ENCODE measurements around the gene ALKBH4. TPM values are rescaled to one million over a fixed set of nuclear protein-coding genes. Genes with fewer than 3 reads are reported as not detected.
A peak's percentile ranks its signal among the peaks of the same experiment; 100 is the strongest.
"Not testable (repeated sequence)": the region's sequence is repeated elsewhere in the genome, so short reads cannot be mapped to it uniquely, and the experiment has no call there.

The ALKBH4 gene
- total RNA-seq, 1 experiment from 2014 or later, result 41.2 TPM

DNA sequence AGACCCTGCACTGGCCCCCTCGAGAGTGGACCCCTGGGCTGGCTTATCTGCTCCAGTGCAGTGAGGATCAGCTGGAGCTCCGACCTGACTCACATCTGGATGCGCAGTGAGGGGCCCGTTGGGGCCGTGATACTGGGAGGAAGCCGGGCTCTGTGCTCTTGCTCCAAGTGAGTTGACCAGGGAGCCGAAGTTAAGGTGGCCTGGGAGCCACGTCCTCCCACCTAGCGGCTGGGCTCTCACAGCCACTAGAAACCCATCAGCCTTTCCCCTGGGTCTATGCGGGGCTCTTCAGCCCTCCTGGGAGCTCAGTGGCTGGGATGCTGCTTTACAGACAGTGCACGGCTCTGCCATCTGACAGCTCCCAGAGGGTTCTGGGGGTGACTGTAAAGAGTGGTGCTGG is 9.1 kb downstream of the ALKBH4 start:
- no peak for DNase-seq (ENCODE audit: low read depth)

DNA sequence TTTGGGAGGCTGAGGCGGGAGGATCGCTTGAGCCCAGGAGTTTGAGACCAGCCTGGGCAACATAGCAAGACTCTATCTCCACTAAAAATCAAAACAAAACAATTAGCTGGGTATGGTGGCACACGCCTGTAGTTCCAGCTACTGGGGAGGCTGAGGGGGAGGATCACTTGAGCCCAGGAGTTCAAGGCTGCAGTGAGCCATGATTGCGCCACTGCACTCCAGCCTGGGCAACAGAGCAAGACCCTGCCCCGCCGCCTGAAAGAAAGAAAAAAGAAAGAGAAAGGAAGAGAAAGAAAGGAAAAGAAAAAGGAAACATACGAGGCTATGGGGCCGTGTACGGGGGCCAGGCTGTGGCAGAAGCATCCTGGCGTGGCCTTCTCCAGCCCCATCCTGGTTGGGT is 9.7 kb downstream of the ALKBH4 start:
- not testable (repeated sequence) for DNase-seq (ENCODE audit: low read depth)

DNA sequence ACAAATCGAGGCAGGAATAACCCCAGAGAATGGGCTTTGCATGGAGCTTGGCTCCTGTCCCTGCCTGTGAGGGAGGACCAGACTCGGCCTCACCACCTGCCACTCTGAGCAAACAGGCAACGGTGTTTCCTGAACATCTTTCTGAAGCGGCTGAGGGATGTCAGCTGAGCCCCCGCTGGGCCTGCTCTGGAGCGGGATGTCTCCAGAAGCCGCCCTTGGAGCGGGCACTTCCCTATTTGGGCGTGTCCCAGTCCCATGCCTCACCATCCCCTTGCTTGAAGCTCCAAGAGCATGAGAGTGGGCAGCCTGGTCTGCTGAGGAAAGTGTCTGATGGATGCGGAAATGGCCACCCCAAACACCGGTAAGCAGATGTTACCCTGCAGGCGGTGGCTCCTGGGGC is 10.2 kb downstream of the ALKBH4 start:
- no peak for DNase-seq (ENCODE audit: low read depth)

DNA sequence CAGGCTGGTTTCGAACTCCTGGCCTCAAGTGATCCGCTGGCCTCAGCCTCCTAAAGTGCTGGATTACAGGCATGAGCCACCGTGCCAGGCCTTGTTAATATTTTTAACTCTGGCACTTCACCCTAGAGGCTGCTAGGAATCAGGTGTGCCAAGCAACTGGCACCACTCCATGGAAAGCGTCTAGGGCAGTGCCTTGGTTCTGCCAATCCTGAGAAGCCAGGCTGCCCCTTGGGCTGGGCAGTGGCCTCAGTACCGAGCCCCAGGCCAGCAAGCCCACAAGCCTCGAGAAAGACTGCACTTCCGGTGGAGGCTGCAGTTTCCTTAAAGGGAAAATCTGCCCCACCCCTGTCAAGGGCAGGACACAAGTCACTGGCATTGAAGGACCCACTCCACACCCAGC is 11.3 kb downstream of the ALKBH4 start:
- no peak for DNase-seq (ENCODE audit: low read depth)

DNA sequence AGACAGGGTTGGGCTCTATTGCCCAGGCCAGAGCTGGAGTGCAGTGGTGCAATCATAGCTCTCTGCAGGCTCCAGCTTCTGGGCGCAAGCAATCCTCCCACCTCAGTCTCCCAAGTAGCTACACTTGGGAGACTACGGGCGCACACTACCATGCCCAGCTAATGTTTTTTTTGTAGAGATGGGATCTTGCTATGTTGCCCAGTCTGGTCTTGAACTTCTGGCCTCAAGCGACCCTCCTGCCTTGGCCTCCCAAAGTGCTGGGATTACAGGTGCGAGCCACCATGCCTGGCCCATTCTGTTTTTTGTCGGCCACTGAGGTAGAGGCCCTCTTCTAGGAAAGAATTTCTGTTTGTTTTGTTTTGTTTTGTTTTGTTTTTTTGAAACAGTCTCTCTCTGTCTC is 12.2 kb downstream of the ALKBH4 start:
- DNase-seq (ENCODE audit: low read depth), result no peak

DNA sequence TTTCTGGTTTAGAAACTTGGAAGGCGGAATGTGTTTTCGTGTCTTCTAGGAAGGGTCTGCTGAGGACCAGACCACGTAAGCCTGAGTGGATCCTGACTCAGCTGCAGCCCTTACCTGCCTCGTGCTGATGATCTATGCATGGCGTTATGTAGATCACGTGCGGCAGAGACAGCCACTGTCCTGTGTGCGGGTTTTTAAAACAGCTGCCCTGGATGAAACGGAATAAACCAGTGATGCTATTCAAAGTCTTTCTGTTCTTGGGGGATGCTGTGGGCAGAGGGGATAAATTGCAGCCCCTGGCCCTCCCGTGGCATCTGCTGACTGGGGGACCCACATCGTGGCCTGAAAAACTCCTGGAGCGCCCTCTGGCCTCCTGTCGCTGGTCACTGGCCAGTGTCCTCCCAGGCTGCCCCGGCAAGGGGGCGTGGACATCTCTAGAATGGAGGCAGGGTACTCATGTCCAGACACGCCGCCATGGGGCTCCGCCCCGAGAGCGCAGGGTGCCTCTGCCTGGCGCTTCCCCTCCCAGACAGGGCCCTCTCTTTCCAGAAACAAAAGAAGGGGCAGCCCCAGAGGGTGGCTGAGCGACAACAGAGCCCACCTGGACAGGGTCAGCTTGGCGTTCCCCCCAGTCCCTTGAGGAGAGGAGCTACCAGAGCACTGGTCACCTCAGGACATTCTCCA is 13.2 kb downstream of the ALKBH4 start:
- no peak for DNase-seq (ENCODE audit: low read depth)

DNA sequence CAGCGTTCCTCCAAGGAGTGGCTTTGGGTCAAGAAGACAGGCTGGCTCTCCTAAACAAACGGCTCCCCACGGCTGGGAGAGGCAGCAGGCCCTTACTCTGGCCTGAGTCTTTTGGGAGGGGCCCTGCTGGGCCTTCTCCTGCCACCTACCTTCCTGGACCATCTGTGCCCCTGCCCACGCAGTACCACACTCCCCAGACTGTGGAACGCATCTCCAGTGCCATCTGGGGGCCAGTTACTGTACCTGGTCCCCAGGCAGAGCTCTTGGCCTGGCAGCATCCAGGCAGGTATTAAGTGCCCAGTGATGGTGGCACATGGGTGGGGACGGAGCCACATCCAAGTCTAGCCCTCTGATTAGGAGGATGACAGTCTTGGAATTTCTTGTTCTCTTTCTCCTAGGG is 14.4 kb downstream of the ALKBH4 start:
- peak; percentile 40 for DNase-seq (ENCODE audit: low read depth)

DNA sequence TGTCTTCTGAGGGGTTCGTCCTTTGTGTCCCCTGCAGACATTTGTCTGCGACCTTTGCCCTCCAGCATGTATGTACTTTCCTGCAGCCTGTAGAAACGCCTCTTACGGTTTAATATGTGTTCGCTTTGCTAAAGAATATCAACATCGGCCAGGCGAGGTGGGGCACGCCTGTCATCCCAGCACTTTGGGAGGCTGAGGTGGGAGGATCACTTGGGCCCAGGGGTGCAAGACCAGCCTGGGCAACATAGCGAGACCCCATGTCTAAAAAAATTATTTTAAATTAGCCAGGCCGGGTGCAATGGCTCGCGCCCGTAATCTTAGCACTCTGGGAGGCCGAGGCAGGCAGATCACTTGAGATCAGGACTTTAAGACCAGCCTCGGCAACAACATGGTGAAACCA is 15.5 kb downstream of the ALKBH4 start:
- no peak for DNase-seq (ENCODE audit: low read depth)

DNA sequence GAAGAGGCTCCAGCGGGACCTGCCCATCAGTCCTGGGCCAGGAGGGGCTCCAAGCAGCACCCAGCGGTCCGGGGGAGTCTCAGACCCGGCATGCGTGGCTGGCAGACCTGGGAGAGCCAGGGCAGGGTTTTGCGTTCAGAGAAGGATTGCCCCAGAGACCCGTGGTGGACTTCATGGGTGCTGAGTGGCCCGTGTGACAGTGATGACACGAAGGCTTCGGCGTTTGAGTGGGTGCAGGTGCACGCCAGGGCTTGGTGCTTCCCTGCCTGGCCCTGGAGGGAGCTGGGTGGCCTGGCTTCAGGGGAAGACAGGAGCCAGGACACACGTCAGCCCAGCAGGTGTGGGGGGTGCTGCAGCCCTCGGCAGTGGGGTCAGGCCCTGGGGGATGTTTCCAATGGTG is 17.4 kb downstream of the ALKBH4 start:
- no peak for DNase-seq (ENCODE audit: low read depth)

DNA sequence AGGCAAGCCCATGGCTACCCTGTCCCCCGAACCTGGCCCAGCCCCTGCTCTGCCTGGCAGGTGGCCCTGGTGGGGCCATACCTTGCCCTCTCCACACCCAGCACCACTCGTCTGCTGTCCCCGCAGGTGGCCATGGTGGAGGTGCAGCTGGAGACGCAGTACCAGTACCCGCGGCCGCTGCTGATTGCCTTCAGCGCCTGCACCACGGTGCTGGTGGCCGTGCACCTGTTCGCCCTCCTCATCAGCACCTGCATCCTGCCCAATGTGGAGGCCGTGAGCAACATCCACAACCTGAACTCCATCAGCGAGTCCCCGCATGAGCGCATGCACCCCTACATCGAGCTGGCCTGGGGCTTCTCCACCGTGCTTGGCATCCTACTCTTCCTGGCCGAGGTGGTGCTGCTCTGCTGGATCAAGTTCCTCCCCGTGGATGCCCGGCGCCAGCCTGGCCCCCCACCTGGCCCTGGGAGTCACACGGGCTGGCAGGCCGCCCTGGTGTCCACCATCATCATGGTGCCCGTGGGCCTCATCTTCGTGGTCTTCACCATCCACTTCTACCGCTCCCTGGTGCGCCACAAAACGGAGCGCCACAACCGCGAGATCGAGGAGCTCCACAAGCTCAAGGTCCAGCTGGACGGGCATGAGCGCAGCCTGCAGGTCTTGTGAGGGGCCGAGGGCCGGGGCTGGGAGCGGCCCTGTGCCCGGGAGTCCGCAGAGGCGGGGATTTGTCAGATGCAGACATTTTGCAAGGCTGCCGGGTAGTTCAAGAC is 18.1 kb downstream of the ALKBH4 start:
- no peak for DNase-seq (ENCODE audit: low read depth)

DNA sequence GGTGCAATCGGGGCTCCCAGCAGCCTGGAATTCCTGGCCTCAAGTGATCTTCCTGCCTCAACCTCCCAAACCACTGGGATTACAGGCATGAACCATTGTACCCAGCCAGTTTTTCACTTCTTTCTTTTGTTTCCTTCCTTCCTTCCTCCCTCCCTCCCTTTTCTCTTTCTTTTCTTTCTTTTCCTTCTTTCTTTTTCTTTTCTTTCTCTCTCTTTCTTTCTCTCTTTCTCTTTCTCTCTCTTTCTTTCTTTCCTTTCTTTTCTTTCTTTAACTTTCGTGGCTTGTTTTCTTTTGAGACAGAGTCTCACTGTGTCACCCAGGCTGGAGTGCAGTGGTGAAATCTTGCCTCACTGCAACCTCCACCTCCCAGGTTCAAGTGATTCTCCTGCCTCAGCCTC is 19.0 kb downstream of the ALKBH4 start:
- DNase-seq (ENCODE audit: low read depth), result no peak

DNA sequence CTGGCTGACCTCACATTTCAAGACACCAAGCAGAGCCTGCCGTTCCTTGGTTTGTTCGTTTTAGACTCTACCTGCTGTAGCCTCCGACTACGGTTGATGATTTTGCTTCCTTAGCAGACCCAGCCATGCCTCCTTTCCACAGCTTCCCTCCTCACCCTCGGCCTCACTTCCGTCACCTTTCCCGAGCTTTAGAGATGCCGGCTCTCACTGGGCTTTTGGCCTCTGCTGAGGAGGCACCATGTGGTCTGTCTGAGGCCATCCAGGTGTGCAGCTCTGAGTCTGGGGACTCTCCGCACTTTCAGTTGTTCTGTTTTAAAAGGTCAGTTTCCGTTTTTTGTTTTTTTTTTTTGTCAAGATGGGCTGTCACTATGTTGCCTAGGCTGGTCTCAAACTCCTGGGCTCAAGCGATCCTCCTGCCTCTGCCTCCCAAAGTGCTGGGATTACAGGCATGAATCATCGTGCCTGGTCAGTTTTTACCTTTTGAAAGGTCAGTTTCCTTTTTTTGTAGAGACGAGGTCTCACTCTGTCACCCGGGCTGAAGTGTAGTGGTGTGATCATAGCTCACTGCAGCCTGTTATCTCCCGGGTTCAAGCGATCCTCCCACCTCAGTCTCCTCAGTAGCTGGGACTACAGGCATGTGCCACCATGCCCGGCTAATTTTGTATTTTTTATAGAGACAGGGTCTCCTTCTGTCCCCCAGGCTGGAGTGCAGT is 19.5 kb downstream of the ALKBH4 start:
- DNase-seq (ENCODE audit: low read depth), result no peak

DNA sequence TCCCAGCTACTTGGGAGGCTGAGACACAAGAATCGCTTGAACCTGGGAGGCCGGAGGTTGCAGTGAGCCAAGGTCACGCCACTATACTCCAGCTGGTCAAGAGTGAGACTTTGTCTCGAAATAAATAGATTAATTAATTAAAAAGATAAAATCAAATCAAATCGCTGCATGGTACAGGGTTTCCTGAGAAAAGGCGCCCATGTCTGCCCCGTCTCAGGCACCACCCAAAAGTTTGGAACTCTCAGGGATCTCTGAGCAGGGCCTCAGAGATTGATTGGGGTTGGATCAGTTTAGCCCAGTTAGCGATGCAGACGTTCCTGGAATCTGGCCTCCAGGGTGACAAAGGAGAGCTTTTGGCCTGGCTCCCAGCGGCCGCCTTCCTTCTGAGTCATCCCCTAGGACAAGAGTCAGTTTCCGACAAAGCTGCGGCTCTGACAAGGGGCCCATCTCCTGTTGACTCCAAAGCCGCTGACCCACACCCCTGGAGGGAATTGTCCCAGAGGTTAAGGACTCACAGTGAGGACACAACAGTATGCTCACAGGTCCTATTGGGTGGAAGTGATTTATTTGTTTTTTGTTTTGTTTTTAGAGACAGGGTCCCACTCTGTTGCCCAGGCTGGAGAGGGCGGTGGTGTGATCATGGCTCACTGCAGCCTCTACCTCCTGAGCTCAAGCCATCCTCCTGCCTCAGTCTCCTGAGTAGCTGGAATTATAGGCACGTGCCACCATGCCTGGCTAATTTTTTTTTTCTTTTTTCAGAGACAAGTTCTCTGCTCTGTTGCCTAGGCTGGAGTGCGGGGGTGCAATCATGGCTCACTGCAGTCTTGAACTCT is 24.5 kb downstream of the ALKBH4 start:
- DNase-seq (ENCODE audit: low read depth), result peak; percentile 96

DNA sequence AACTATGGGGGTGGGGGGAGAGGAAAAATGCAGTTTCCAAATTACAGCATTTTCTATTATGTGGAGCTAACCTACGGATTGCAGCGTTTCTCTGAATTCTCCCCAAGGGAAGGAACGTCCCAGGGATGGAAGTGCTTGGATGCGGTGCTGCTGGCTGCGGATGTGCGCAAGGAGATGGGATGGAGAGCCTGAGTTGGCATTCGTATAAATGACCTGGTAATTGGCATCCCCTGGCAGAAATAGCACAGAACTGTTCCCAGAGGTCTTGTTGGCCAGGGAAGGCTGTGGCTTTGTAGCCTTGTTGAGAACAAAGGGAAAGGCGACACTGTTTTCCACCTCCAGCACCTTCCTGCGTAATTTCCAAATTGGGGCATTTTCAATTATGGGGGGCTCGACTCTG is 28.5 kb downstream of the ALKBH4 start:
- no peak for DNase-seq (ENCODE audit: low read depth)

DNA sequence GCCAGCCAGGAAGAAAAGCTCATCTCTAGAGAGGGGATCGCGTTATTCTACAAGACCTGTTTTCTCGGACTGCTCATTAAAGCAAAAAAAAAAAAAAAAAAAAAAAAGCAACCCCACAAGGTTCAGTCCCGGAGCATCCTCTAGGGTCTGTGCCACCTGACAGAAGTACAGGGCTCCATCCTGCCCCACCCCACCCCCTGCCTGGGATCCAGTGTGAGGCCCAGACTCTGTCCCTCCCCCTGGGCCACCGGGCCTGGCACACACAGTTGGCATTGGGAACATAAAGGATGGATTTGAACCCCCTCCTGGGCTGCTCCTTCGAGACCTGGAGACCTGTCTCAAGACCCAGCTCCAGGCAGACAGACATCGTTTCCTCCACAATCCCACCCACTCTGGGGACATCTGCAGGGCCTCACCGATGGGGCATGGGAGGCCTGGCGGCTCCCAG is 30.6 kb downstream of the ALKBH4 start:
- no peak for DNase-seq (ENCODE audit: low read depth)

DNA sequence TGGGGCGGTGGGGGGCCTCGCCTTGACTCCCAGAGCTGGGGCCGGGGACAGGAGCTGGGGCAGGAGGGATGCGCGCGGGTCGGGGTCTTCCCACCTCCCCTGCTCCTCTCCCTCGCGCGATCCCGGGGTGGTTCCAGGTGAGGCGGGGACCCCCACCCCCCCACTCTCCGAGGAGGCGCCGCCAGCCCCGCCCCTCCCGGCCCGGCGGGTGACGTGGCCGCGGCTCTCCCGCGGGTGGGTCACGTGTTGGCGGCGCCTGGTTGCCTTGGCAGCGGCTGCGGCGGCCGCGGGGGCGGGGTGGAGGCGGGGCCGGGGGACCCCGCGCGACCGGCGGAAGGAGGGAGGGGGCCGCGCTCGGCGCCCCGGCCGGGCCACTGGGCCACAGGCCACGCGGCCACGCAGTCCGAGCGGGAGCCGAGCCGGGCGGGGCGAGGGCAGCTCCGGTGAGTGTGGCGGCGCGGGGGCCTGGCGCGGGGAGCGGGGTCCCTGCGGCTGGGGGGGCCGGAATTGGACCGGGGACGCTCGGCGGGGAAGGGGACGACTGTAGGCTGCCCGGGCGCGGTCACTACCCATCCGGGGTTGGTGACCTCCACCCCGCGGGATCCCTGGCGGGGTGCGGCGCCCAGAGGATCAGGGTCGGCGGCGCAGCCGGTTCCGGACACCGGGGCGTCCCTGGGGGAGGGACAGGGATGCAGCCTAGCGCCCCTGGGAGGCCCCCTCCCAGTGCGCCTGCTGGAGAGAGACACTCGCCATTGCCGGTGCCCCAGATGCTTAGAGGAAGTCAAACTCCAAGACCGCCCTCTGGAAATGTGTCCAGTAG is 31.2 kb downstream of the ALKBH4 start, which contains the start of gene ORAI2:
TSS of gene ORAI2 (plus strand) at position 357 of the 820 bp plus-strand sequence. CDS start 5,382 bp downstream, outside the sequence.
- peak; percentile 71 for DNase-seq (ENCODE audit: low read depth)

DNA sequence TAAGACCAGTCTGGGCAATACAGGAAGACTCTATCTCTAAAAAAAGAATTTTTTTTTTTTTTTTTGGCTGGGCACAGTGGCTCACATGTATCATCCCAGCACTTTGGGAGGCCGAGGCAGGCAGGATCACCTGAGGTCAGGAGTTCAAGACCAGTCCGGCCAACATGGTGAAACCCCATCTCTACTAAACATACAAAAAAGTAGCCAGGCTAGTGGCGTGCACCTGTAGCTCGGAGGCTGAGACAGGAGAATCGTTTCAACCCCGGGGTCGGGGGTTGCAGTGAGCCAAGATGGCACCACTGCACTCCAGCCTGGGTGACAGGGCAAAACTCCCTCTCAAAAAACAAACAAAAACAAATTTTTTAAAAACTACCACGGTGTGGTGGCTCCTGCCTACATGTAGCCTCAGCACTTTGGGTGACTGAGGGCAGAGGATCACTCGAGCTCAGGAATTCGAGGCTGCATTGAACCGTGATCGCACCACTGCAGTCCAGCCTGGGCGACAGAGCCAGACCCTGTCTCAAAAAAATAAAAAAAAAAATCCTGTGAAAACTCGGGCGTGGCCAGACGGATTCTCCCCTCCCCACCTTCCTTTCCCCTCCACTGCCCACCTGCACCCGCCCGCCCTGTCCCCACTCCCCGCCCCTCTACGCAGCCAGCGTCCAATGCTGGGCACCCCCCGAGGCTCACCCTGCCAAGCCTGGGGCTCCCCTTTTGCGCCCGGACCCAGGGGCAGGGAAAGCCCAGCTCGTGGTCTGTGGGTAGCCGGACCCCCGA is 32.0 kb downstream of the ALKBH4 start:
- no peak for DNase-seq (ENCODE audit: low read depth)

DNA sequence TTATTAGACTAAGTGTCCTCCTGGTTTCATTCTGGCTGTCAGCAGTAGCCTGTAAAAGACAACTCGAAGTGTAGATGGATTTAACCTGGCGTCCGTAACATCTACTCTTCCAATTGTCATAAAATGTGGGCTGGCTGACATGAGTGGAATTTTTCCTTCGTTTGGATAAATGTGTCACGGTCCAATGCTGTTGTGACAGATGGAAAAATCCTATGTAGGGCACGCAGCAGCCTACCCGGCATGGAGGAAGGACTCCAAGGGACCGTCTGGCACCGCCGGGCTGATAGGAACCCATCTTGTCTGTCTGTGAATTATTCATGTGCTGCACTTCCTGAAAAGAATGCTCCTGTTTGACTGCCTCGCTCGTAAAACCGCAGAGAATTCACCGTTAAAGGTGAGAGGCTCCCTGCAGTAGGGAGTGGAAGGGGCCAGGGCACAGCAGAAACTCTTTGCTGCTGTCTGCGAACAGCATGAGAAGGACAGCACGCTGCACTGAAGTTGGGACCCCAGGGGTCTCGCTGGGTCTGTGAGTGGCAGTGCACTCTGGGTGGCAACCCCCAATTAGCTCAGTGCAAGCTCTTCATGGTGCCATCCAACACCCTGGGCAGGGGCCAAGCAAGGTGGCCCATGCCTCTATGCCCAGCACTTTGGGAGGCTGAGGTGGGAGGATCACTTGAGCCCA is 32.9 kb downstream of the ALKBH4 start:
- peak; percentile 80 for DNase-seq (ENCODE audit: low read depth)

DNA sequence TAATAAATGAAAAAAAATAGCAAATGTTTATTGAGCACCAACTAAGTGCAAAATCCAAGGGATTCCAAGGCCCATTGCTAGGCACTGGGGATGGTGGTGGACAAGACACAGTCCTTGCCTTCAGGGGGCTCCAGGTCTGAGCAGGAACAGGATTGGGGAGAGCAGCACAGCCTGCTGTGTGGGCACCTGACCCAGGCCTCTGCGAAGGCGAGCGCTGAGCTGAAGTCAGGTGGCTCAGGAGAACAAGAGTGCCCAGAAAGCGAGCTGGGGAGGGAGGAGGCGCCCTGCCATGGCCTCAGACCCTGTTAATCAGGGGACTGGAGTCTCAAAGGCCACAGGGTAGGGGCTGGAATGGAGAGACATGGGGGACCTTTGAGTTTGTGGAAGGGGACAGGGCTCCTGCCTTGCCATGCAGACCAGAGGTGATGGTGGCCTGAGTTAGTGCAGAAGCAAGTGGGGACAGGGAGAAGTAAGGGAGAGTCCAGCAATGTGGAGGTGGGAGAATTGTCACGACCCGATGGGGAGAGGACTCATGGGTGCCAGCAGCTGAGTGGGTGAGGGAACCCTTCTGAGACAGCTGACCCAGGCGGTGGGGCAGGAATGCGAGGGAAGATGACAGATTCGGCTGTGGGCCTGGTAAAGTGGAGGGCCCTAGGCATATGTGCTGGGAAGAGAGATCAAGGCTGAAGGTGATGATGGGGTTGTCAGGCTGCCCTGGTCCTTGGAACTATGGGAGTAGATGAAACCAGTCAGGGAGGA is 35.3 kb downstream of the ALKBH4 start:
- DNase-seq (ENCODE audit: low read depth), result no peak

Measured in M059J (cell line).